Measurements from ENCODE around the gene PTBP3. TPM values are rescaled to one million over a fixed set of nuclear protein-coding genes. Genes with fewer than 3 reads are reported as not detected.
"Not testable (repeated sequence)": the region's sequence is repeated elsewhere in the genome, so short reads cannot be mapped to it uniquely, and the experiment has no call there.

Gene PTBP3
- total RNA-seq, 6 experiments from 2014 or later: 31.1 to 52.5 (median 39.7) TPM

GRCh38 chr9:112377087-112377486 is 43.7 kb upstream of the PTBP3 start:
- no peak overlapping the region for H3K27ac Mint-ChIP-seq
- H3K9me3 Mint-ChIP-seq: no peaks in the 10 kb centered on the region
- peaks cover 4% of the 10 kb centered on the region; the same call in 1 of the 2 replicates for H3K36me3 Mint-ChIP-seq (ENCODE audit: low read depth)
- TF ChIP-seq CTCF (IDR thresholded peaks at IDR 0.05): no peak
- no peaks in the 10 kb centered on the region; the same call in 1 of the 2 replicates for H3K27me3 Mint-ChIP-seq (ENCODE audit: insufficient read depth)
- H3K4me3 Mint-ChIP-seq: no peak overlapping the region
- H3K4me1 Mint-ChIP-seq (ENCODE audit: low read depth): peaks cover 43% of the 10 kb centered on the region
- DNase-seq: no peak

GRCh38 chr9:112375361-112375760 is 41.9 kb upstream of the PTBP3 start:
- peaks cover 27% of the 10 kb centered on the region for H3K4me1 Mint-ChIP-seq (ENCODE audit: low read depth)
- H3K27ac Mint-ChIP-seq: no peak overlapping the region

GRCh38 chr9:112374232-112374631 is 40.8 kb upstream of the PTBP3 start:
- DNase-seq; H3K36me3 Mint-ChIP-seq (ENCODE audit: low read depth): not testable (repeated sequence)

More at GRCh38 chr9:112375361-112375760, 41.9 kb upstream of the PTBP3 start:
- H3K36me3 Mint-ChIP-seq (ENCODE audit: low read depth): peaks cover 4% of the 10 kb centered on the region; the same call in 1 of the 2 replicates
- H3K27me3 Mint-ChIP-seq (ENCODE audit: insufficient read depth): peaks cover 1% of the 10 kb centered on the region; the same call in 1 of the 2 replicates
- DNase-seq: no peak
- no peaks in the 10 kb centered on the region for H3K9me3 Mint-ChIP-seq
- no peak overlapping the region for H3K4me3 Mint-ChIP-seq
- no peak for TF ChIP-seq CTCF (IDR thresholded peaks at IDR 0.05)

GRCh38 chr9:112373666-112374065 is 40.2 kb upstream of the PTBP3 start:
- not testable (repeated sequence) for H3K36me3 Mint-ChIP-seq (ENCODE audit: low read depth); DNase-seq; H3K4me3 Mint-ChIP-seq; H3K27me3 Mint-ChIP-seq (ENCODE audit: insufficient read depth); H3K9me3 Mint-ChIP-seq; H3K27ac Mint-ChIP-seq
- peaks cover 20% of the 10 kb centered on the region for H3K4me1 Mint-ChIP-seq (ENCODE audit: low read depth)

More at GRCh38 chr9:112374232-112374631, 40.8 kb upstream of the PTBP3 start:
- not testable (repeated sequence) for H3K4me3 Mint-ChIP-seq; H3K9me3 Mint-ChIP-seq; H3K27me3 Mint-ChIP-seq (ENCODE audit: insufficient read depth); H3K27ac Mint-ChIP-seq
- peaks cover 26% of the 10 kb centered on the region for H3K4me1 Mint-ChIP-seq (ENCODE audit: low read depth)

- DNase-seq: no peak
- Mint-ChIP-seq H3K4me3 (no peak overlapping the region), H3K27ac (no peak overlapping the region), H3K4me1 (ENCODE audit: low read depth) (no peaks in the 10 kb centered on the region), H3K36me3 (ENCODE audit: low read depth) (peaks cover 4% of the 10 kb centered on the region), H3K27me3 (ENCODE audit: insufficient read depth) (peaks cover 1% of the 10 kb centered on the region; the same call in 1 of the 2 replicates), H3K9me3 (no peaks in the 10 kb centered on the region; the same call in 1 of the 2 replicates)
- no peak for TF ChIP-seq CTCF (IDR thresholded peaks at IDR 0.05)
These were observed 37.6 kb upstream of the PTBP3 start for GRCh38 chr9:112371060-112371459.

- TF ChIP-seq CTCF (IDR thresholded peaks at IDR 0.05): no peak
These were observed 36.4 kb upstream of the PTBP3 start for GRCh38 chr9:112369817-112370216.

More at GRCh38 chr9:112369817-112370216, 36.4 kb upstream of the PTBP3 start:
- H3K36me3 Mint-ChIP-seq (ENCODE audit: low read depth): no peaks in the 10 kb centered on the region; the same call in none of the 2 replicates
- no peak overlapping the region for H3K4me3 Mint-ChIP-seq
- peaks cover 5% of the 10 kb centered on the region; the same call in 1 of the 2 replicates for H3K9me3 Mint-ChIP-seq
- H3K27ac Mint-ChIP-seq: no peak overlapping the region
- H3K4me1 Mint-ChIP-seq (ENCODE audit: low read depth): no peaks in the 10 kb centered on the region
- no peak for DNase-seq
- H3K27me3 Mint-ChIP-seq (ENCODE audit: insufficient read depth): peaks cover 1% of the 10 kb centered on the region; the same call in 1 of the 2 replicates
